DOHH2 (cell line): ENCODE measurements around the gene PARM1.

Source experiments
- H3F3A ChIP-seq: fragments of 200-600 bp; sonication (generic), shearing (Covaris generic); 2 replicates; pipeline ENCODE4 v1.6.0; 2016; ENCODE audit warnings: antibody characterized with exemption, mild to moderate bottlenecking; ENCODE audit not compliant: control insufficient read depth, insufficient read depth
- H3K27ac ChIP-seq: fragments of 200-600 bp; sonication (generic); 2 replicates; pipeline ENCODE4 v1.5.1; 2014; ENCODE audit warnings: low read depth, mild to moderate bottlenecking, low read length, moderate library complexity
- H3K27me3 ChIP-seq: fragments of 200-600 bp; sonication (generic); 2 replicates; pipeline ENCODE4 v1.6.1; 2014; ENCODE audit warnings: mild to moderate bottlenecking, low read length, mixed read lengths; ENCODE audit not compliant: control insufficient read depth
- H3K36me3 ChIP-seq: fragments of 200-600 bp; sonication (generic); 2 replicates; pipeline ENCODE4 v1.6.1; 2014; ENCODE audit warnings: mild to moderate bottlenecking, low read length, moderate library complexity, mixed read lengths; ENCODE audit not compliant: control insufficient read depth
- H3K4me1 ChIP-seq: fragments of 200-600 bp; sonication (generic); 2 replicates; pipeline ENCODE4 v1.6.1; 2014; ENCODE audit warnings: mild to moderate bottlenecking, low read length, mixed read lengths; ENCODE audit not compliant: control insufficient read depth
- H3K4me2 ChIP-seq: fragments of 200-600 bp; sonication (generic); 2 replicates; pipeline ENCODE4 v1.6.0; 2014; ENCODE audit warnings: mild to moderate bottlenecking, low read length, moderate library complexity
- H3K4me3 ChIP-seq: fragments of 200-600 bp; sonication (generic); 2 replicates; pipeline ENCODE4 v1.5.1; 2014; ENCODE audit warnings: mild to moderate bottlenecking, low read length, mixed read lengths
- H3K79me2 ChIP-seq: fragments of 200-600 bp; sonication (generic); 2 replicates; pipeline ENCODE4 v1.6.1; 2014; ENCODE audit warnings: mild to moderate bottlenecking, low read length, mixed read lengths; ENCODE audit not compliant: control insufficient read depth
- H3K9me2 ChIP-seq: fragments of 200-600 bp; sonication (generic); replicated peaks from 2 replicates; pipeline ENCODE4 v1.6.1; 2014; ENCODE audit warnings: mild to moderate bottlenecking, low read length, mixed read lengths; ENCODE audit not compliant: control insufficient read depth
- H3K9me3 ChIP-seq: fragments of 200-600 bp; sonication (generic); 2 replicates; pipeline ENCODE4 v1.6.1; 2014; ENCODE audit warnings: antibody characterized with exemption, low read length, mixed read lengths; ENCODE audit not compliant: control insufficient read depth, insufficient read depth
- H4K20me1 ChIP-seq: fragments of 200-600 bp; sonication (generic); 2 replicates; pipeline ENCODE4 v1.6.0; 2014; ENCODE audit warnings: low read depth, mild to moderate bottlenecking, antibody characterized with exemption, low read length, moderate library complexity; ENCODE audit not compliant: control insufficient read depth, insufficient read depth
- EZH2phosphoT487 ChIP-seq: fragments of 200-600 bp; sonication (generic); IDR thresholded peaks from 2 replicates; pipeline ENCODE4 v1.6.1; 2017; ENCODE audit warnings: borderline replicate concordance, mild to moderate bottlenecking, antibody characterized with exemption, low read length, moderate library complexity, mixed read lengths
- TF ChIP-seq, protein P1 (sequence below): fragments of 200-600 bp; sonication (generic); IDR thresholded peaks from one replicate; pipeline ENCODE4 v1.5.1; 2014; ENCODE audit warnings: antibody characterized with exemption, mild to moderate bottlenecking, low read depth, low read length; ENCODE audit not compliant: poor library complexity, severe bottlenecking

Gene PARM1

DNA sequence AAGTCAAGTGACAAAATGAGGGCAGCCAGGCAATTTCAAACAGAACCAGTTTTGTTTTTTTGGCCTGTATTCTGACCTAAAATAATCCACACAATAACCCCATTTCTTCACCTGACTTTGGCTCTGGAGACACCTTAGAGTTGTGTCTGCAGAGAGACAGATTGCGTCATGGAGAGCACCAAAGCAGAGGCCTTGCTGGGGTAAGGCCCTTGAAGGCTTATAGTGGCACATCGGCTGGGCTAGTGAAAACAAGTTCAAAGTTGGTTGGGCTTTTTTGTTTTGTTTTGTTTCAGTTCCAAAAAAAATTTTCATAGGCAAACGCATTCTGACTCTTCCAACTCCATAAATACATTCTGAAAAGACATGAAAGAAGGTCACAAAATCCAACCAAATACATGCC lies 34.4 kb downstream of the PARM1 start:
- Histone ChIP-seq H3K4me1 (no peaks in the 10 kb centered on the region), H3K4me2 (no peak overlapping the region), H3K27ac (no peak overlapping the region), H3K79me2 (no peaks in the 10 kb centered on the region), H3K9me3 (no peaks in the 10 kb centered on the region), H4K20me1 (no peaks in the 10 kb centered on the region), H3K36me3 (no peaks in the 10 kb centered on the region), H3K27me3 (no peaks in the 10 kb centered on the region), H3K9me2 (no peaks in the 10 kb centered on the region; the same call in 1 of the 2 replicates), H3K4me3 (no peak overlapping the region), H3F3A (no peaks in the 10 kb centered on the region)
- TF ChIP-seq, protein P1, sequence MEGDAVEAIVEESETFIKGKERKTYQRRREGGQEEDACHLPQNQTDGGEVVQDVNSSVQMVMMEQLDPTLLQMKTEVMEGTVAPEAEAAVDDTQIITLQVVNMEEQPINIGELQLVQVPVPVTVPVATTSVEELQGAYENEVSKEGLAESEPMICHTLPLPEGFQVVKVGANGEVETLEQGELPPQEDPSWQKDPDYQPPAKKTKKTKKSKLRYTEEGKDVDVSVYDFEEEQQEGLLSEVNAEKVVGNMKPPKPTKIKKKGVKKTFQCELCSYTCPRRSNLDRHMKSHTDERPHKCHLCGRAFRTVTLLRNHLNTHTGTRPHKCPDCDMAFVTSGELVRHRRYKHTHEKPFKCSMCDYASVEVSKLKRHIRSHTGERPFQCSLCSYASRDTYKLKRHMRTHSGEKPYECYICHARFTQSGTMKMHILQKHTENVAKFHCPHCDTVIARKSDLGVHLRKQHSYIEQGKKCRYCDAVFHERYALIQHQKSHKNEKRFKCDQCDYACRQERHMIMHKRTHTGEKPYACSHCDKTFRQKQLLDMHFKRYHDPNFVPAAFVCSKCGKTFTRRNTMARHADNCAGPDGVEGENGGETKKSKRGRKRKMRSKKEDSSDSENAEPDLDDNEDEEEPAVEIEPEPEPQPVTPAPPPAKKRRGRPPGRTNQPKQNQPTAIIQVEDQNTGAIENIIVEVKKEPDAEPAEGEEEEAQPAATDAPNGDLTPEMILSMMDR: no peak
- TF ChIP-seq EZH2phosphoT487: no peak

DNA sequence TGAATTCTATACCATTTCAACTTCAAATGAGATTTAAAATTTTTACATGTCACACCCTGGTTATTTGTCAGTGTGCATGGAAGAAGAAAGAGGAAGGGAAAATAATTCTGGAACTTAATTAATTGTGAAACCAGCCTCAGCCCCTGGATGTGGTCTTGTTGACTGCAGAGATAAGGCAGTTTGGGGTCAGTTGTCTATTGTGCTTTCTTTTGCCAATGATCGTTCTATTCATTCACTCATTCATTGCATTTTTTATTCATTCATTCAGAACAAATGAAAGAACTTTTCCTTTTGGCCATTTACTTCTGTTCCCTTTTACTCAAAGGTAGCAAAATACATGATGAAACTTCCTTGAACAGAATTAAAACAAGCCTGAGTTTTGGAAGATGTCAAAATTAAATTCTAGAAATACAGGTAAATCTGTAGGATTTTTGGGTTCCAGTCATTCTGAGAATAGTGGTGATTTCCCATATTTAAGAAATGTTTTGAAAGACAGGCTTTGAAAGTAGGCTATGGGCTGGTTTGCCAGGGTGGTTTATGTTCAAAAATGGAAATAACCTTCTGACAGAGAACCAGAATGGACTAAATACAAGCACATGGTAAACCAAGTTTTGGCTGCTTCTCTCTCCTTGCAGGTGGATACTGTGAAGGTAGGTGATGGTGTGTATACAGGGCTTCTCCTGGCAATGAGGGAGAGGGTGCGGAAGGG lies 35.7 kb downstream of the PARM1 start:
- H3F3A ChIP-seq: no peaks in the 10 kb centered on the region
- H3K79me2 ChIP-seq: no peaks in the 10 kb centered on the region

GRCh38 chr4:74969507-74970474 lies 36.9 kb downstream of the PARM1 start:
- no peaks in the 10 kb centered on the region for H4K20me1 ChIP-seq
- H3K4me2 ChIP-seq: no peak overlapping the region
- no peaks in the 10 kb centered on the region for H3K36me3 ChIP-seq
- H3K27me3 ChIP-seq: no peaks in the 10 kb centered on the region
- H3K4me3 ChIP-seq: no peak overlapping the region
- H3K9me2 ChIP-seq: no peaks in the 10 kb centered on the region
- H3K79me2 ChIP-seq: no peaks in the 10 kb centered on the region
- H3K27ac ChIP-seq: no peak overlapping the region
- H3F3A ChIP-seq: no peaks in the 10 kb centered on the region
- no peak for TF ChIP-seq EZH2phosphoT487
- TF ChIP-seq, protein P1: no peak
- H3K9me3 ChIP-seq: no peaks in the 10 kb centered on the region
- H3K4me1 ChIP-seq: no peaks in the 10 kb centered on the region

More for the DNA sequence above, 35.7 kb downstream of the PARM1 start:
- Histone ChIP-seq H3K9me3 (no peaks in the 10 kb centered on the region), H3K36me3 (no peaks in the 10 kb centered on the region), H3K27me3 (no peaks in the 10 kb centered on the region), H3K4me1 (no peaks in the 10 kb centered on the region), H3K9me2 (no peaks in the 10 kb centered on the region), H3K27ac (no peak overlapping the region), H3K4me2 (no peak overlapping the region), H4K20me1 (no peaks in the 10 kb centered on the region), H3K4me3 (no peak overlapping the region)
- TF ChIP-seq EZH2phosphoT487: no peak
- TF ChIP-seq, protein P1: no peak
